H1 (cell line): ENCODE measurements around the gene EPB41L4B. TPM values are rescaled to one million over a fixed set of nuclear protein-coding genes. Genes with fewer than 3 reads are reported as not detected.

Experiments used
- CTCF ChIA-PET: fragments of 300-600 bp; sonication (Branson Sonifier 250); formaldehyde crosslinking; loops from one replicate; lab custom pipeline; 2021; ENCODE audit not compliant: partially characterized antibody; lab: Charles Lee
- POLR2A ChIA-PET: fragments of 300-600 bp; sonication (Branson Sonifier 250); formaldehyde crosslinking; loops from one replicate; lab custom pipeline; 2021; ENCODE audit warnings: inconsistent platforms; ENCODE audit not compliant: partially characterized antibody; lab: Charles Lee
- DNase-seq, 2 experiments: peaks; one replicate each; pipeline versions ENCODE4 v3.0.0 to v3.0.0-alpha.2; 2010 to 2022; ENCODE audit warnings: low spot score in 2 of 2, low read depth in 1 of 2, mixed read lengths in 1 of 2
- FAIRE-seq: peaks from 2 replicates; lab custom pipeline; 2011; peaks lifted over from hg19 to GRCh38; lab: Jason Lieb, UNC
- H2AFZ ChIP-seq: 2 replicates; pipeline ENCODE4 v1.8.1; 2012; ENCODE audit warnings: low read length, inconsistent platforms
- H2AK5ac ChIP-seq: 2 replicates; pipeline ENCODE4 v1.6.1; 2013; ENCODE audit warnings: low read depth, low read length
- H2BK120ac ChIP-seq: replicated peaks from 2 replicates; pipeline ENCODE3; 2013; ENCODE audit warnings: low read depth, low read length, inconsistent platforms
- H2BK12ac ChIP-seq: 2 replicates; pipeline ENCODE4 v1.6.1; 2013; ENCODE audit warnings: low read depth, low read length
- H2BK15ac ChIP-seq: 2 replicates; pipeline ENCODE4 v1.6.1; 2013; ENCODE audit warnings: low read length
- H2BK20ac ChIP-seq: 2 replicates; pipeline ENCODE4 v1.6.1; 2013; ENCODE audit warnings: low read length
- H2BK5ac ChIP-seq: 2 replicates; pipeline ENCODE4 v1.6.1; 2013; ENCODE audit warnings: low read depth, low read length
- H3K14ac ChIP-seq: 2 replicates; pipeline ENCODE4 v1.6.1; 2013; ENCODE audit warnings: inconsistent platforms; ENCODE audit not compliant: insufficient read length
- H3K18ac ChIP-seq: 2 replicates; pipeline ENCODE4 v1.6.1; 2013; ENCODE audit warnings: low read length; ENCODE audit errors: extremely low read depth
- H3K23ac ChIP-seq: 2 replicates; pipeline ENCODE4 v1.6.1; 2013; ENCODE audit warnings: inconsistent platforms; ENCODE audit not compliant: insufficient read length
- H3K23me2 ChIP-seq: 2 replicates; pipeline ENCODE4 v1.6.1; 2013; ENCODE audit warnings: low read depth, low read length
- H3K27ac ChIP-seq: 2 replicates; pipeline ENCODE4 v1.6.1; 2011; ENCODE audit warnings: low read depth, low read length, inconsistent platforms
- H3K27me3 ChIP-seq, 4 experiments: replicated peaks in 1 of 4; 1 replicate in 1 of 4; 2 replicates in 3 of 4; pipeline versions ENCODE4 v1.6.1 to v1.8.1; 2011 to 2013; ENCODE audit warnings: low read length in 3 of 4, mild to moderate bottlenecking in 3 of 4, inconsistent platforms in 2 of 4, mixed read lengths in 2 of 4, moderate library complexity in 1 of 4; ENCODE audit not compliant: control insufficient read depth in 3 of 4, insufficient read depth in 3 of 4; ENCODE audit errors: extremely low read depth in 1 of 4
- H3K36me3 ChIP-seq, 4 experiments: 2 replicates each; pipeline versions ENCODE4 v1.6.1 to v1.8.1; 2011 to 2013; ENCODE audit warnings: mild to moderate bottlenecking in 4 of 4, low read length in 3 of 4, moderate library complexity in 2 of 4, control low read depth in 1 of 4, inconsistent platforms in 1 of 4; ENCODE audit not compliant: insufficient read depth in 4 of 4, control insufficient read depth in 2 of 4
- H3K4ac ChIP-seq: replicated peaks from 2 replicates; pipeline ENCODE3; 2013; ENCODE audit warnings: low read length, low read depth, mixed read lengths, inconsistent platforms; ENCODE audit not compliant: insufficient read length
- H3K4me1 ChIP-seq, 4 experiments: replicated peaks in 1 of 4; 1 replicate in 1 of 4; 2 replicates in 3 of 4; pipeline versions ENCODE4 v1.6.1 to v1.8.1; 2011 to 2013; ENCODE audit warnings: low read length in 3 of 4, inconsistent platforms in 2 of 4, mixed read lengths in 1 of 4; ENCODE audit not compliant: insufficient read depth in 4 of 4, control insufficient read depth in 3 of 4
- H3K4me2 ChIP-seq, 2 experiments: 2 replicates each; pipeline versions ENCODE4 v1.6.1 to v1.8.1; 2011 to 2013; ENCODE audit warnings: low read depth in 2 of 2, low read length in 2 of 2, control low read depth in 1 of 2, inconsistent platforms in 1 of 2, mild to moderate bottlenecking in 1 of 2; ENCODE audit not compliant: insufficient read depth in 1 of 2
- H3K4me3 ChIP-seq, 4 experiments: fragments of 200-600, 300-600 bp in 1 of 4; sonication (generic), shearing (Covaris generic), sonication (Bioruptor Twin) in 1 of 4; 2 replicates each; pipeline versions ENCODE4 v1.5.1 to v1.8.1; 2011 to 2016; ENCODE audit warnings: low read length in 4 of 4, low read depth in 3 of 4, control low read depth in 2 of 4, inconsistent platforms in 2 of 4, mild to moderate bottlenecking in 2 of 4, mixed read lengths in 1 of 4, moderate library complexity in 1 of 4; ENCODE audit not compliant: insufficient read depth in 2 of 4; ENCODE audit errors: extremely low read depth in 1 of 4
- H3K56ac ChIP-seq: replicated peaks from 2 replicates; pipeline ENCODE3; 2013; ENCODE audit warnings: low read depth, mild to moderate bottlenecking, mixed read lengths, low read length, inconsistent platforms; ENCODE audit not compliant: insufficient read length
- H3K79me1 ChIP-seq: 2 replicates; pipeline ENCODE4 v1.6.1; 2013; ENCODE audit warnings: low read depth, low read length, control low read depth
- H3K79me2 ChIP-seq, 2 experiments: 2 replicates each; pipeline versions ENCODE4 v1.6.1 to v1.8.1; 2012 to 2013; ENCODE audit warnings: low read length in 2 of 2, mild to moderate bottlenecking in 2 of 2, inconsistent platforms in 1 of 2; ENCODE audit not compliant: insufficient read depth in 2 of 2, control insufficient read depth in 1 of 2
- H3K9ac ChIP-seq, 4 experiments: replicated peaks in 1 of 4; 1 replicate in 1 of 4; 2 replicates in 3 of 4; pipeline versions ENCODE4 v1.6.1 to v1.8.1; 2011 to 2013; ENCODE audit warnings: low read depth in 3 of 4, low read length in 3 of 4, control low read depth in 2 of 4, mild to moderate bottlenecking in 2 of 4, moderate library complexity in 2 of 4, inconsistent platforms in 1 of 4; ENCODE audit errors: extremely low read depth in 1 of 4
- H3K9me3 ChIP-seq, 2 experiments: 2 replicates each; pipeline versions ENCODE4 v1.6.1 to v1.8.1; 2012 to 2013; ENCODE audit warnings: mild to moderate bottlenecking in 2 of 2, moderate library complexity in 2 of 2, control low read depth in 1 of 2, inconsistent platforms in 1 of 2, low read depth in 1 of 2, low read length in 1 of 2, mixed read lengths in 1 of 2; ENCODE audit not compliant: insufficient read depth in 2 of 2
- H4K20me1 ChIP-seq, 2 experiments: replicated peaks in 1 of 2; 2 replicates each; pipeline versions ENCODE3 to v1.8.1; 2011 to 2013; ENCODE audit warnings: inconsistent platforms in 2 of 2, low read length in 2 of 2, mild to moderate bottlenecking in 1 of 2; ENCODE audit not compliant: insufficient read depth in 2 of 2, control insufficient read depth in 1 of 2
- H4K5ac ChIP-seq: 2 replicates; pipeline ENCODE4 v1.6.1; 2013; ENCODE audit warnings: low read length, low read depth, mixed read lengths, inconsistent platforms; ENCODE audit not compliant: insufficient read length
- H4K8ac ChIP-seq: 2 replicates; pipeline ENCODE4 v1.8.0; 2013; ENCODE audit warnings: mild to moderate bottlenecking, moderate library complexity, low read length, inconsistent platforms; ENCODE audit not compliant: insufficient read depth; ENCODE audit errors: extremely low read depth
- H4K91ac ChIP-seq: replicated peaks from 2 replicates; pipeline ENCODE3; 2013; ENCODE audit warnings: low read length, mixed read lengths, inconsistent platforms; ENCODE audit not compliant: insufficient read length
- JUN ChIP-seq: IDR thresholded peaks from 2 replicates; pipeline ENCODE4 v1.6.1; 2011; ENCODE audit warnings: low read depth, mild to moderate bottlenecking, improper control_type of control experiment, low read length
- KDM4A ChIP-seq: IDR thresholded peaks from one replicate; pipeline ENCODE4 v1.7.1; 2012; ENCODE audit warnings: low read depth, mild to moderate bottlenecking, moderate library complexity, low read length, inconsistent platforms; ENCODE audit not compliant: severe bottlenecking
- NRF1 ChIP-seq: IDR thresholded peaks from 2 replicates; pipeline ENCODE4 v1.6.1; 2011; ENCODE audit warnings: mild to moderate bottlenecking, low read depth, low read length, improper control_type of control experiment
- RBBP5 ChIP-seq: IDR thresholded peaks from 2 replicates; pipeline ENCODE4 v1.7.1; 2012; ENCODE audit warnings: low read depth, mild to moderate bottlenecking, inconsistent platforms, low read length, moderate library complexity, borderline replicate concordance
- RFX5 ChIP-seq: IDR thresholded peaks from 2 replicates; pipeline ENCODE4 v1.6.1; 2011; ENCODE audit warnings: low read depth, low read length, improper control_type of control experiment, borderline replicate concordance
- SUZ12 ChIP-seq: fragments of 200-600 bp; sonication (generic); IDR thresholded peaks from 2 replicates; pipeline ENCODE4 v1.6.1; 2012; ENCODE audit warnings: mild to moderate bottlenecking, inconsistent platforms, low read length, moderate library complexity, mixed read lengths
- WGBS, 2 experiments: shearing (Covaris generic) in 1 of 2; methylation state at CpG; one replicate each; pipeline versions ENCODE4 v1.1.6 to v1.1.7; 2013 to 2015; ENCODE audit warnings: low lambda C conversion rate in 2 of 2, mixed read lengths in 2 of 2, inconsistent platforms in 1 of 2, low coverage in 1 of 2, missing lambda C conversion rate in 1 of 2; ENCODE audit not compliant: insufficient replicate concordance in 2 of 2, insufficient coverage in 1 of 2, insufficient read length in 1 of 2; ENCODE audit errors: extremely low coverage in 1 of 2, missing lambda C conversion rate in 1 of 2; 5-methylcytosine and 5-hydroxymethylcytosine counted together
- polyA plus RNA-seq, 7 experiments: library from polyadenylated mRNA; depleted of rRNA in 3 of 7; stranded (reverse) in 5 of 7; unstranded in 2 of 7; fragments of >200 nt in 5 of 7; fragments of 200-250 nt in 2 of 7; gene quantifications; 1 replicate in 5 of 7; 2 replicates in 1 of 7; 4 replicates in 1 of 7; pipeline versions ENCODE4 v1.2.1 to v1.2.3, GENCODE V29; 2011 to 2013; ENCODE audit warnings: missing spikeins in 2 of 7, mixed read lengths in 2 of 7
- total RNA-seq: library from RNA; stranded (reverse); fragmentation: NEBNext Ultra II Directional; extraction: Animal tissue kit (Norgen Biotek cat#: 25700); gene quantifications from 2 replicates; pipeline ENCODE4 v1.2.1, GENCODE V29; 2021

The EPB41L4B gene
- total and polyA plus RNA-seq, 2 of the 8 experiments (the other 6 are each of a cell fraction or from before 2014, with no cell fraction given) = 11.9 to 25.0 TPM

- H4K20me1 ChIP-seq = peaks cover 5 to 6% of the 10 kb centered on the region in 2 experiments
- H3K27ac ChIP-seq = no peak overlapping the region
- no peaks in the 10 kb centered on the region; the same call in 1 of the 2 replicates for H3K79me1 ChIP-seq
- no peak overlapping the region for H3K14ac ChIP-seq
- FAIRE-seq = no peak
- H3K79me2 ChIP-seq = peaks cover 0 to 4% of the 10 kb centered on the region in 2 experiments; a peak in 2 of 4 replicates
- ChIA-PET CTCF (interaction anchor here (0.5 to 1.2 kb wide), 6 partner anchors 13 to 126 kb away, joined by 3 to 4 read pairs (median 4); no protein-coding TSS in a partner anchor), POLR2A (interaction anchor here (0.9 to 1.6 kb wide), 2 partner anchors 15 to 47 kb away, joined by 4 to 6 read pairs; no protein-coding TSS in a partner anchor)
- H3K27me3 ChIP-seq = no peaks in the 10 kb centered on the region; a peak in 1 of 7 replicates
- no peak overlapping the region for H2BK12ac ChIP-seq
- no peak overlapping the region for H3K23ac ChIP-seq
- H3K4me2 ChIP-seq = no peak overlapping the region
- no peak overlapping the region for H3K56ac ChIP-seq
- no peak overlapping the region for H4K8ac ChIP-seq
- H2BK15ac ChIP-seq = no peak overlapping the region
- H2AFZ ChIP-seq = no peak overlapping the region
- WGBS, 2 experiments = 95% methylated on average over 2 of the region's 2 CpGs; no CpG with 5 or more reads in 1 of the 2 experiments
- no peak overlapping the region for H3K4me3 ChIP-seq
- peaks cover 0 to 4% (median 4%) of the 10 kb centered on the region in 4 experiments; a peak in 6 of 7 replicates for H3K4me1 ChIP-seq
- H2BK5ac ChIP-seq = no peak overlapping the region
- no peaks in the 10 kb centered on the region for H3K36me3 ChIP-seq
- no peaks in the 10 kb centered on the region for H3K9me3 ChIP-seq
- no peak overlapping the region for H4K5ac ChIP-seq
- no peak overlapping the region for H2BK120ac ChIP-seq
- no peak overlapping the region for H3K18ac ChIP-seq
- H3K4ac ChIP-seq = no peak overlapping the region
- no peak for DNase-seq
- H3K9ac ChIP-seq = no peak overlapping the region
- no peak overlapping the region for H2BK20ac ChIP-seq
- no peak overlapping the region for H4K91ac ChIP-seq
- H2AK5ac ChIP-seq = no peak overlapping the region
- H3K23me2 ChIP-seq = no peaks in the 10 kb centered on the region
- TF ChIP-seq NRF1 (no peak), JUN (no peak), KDM4A (no peak), RFX5 (no peak), SUZ12 (no peak), RBBP5 (no peak)
Measured at GRCh38 chr9:109272745-109273144, 48.1 kb downstream of the EPB41L4B start.
